Suprapubic skin (tissue), 3 donors: ENCODE data around the gene NFX1.

Source experiments
- CTCF ChIP-seq, 2 donors: fragments of 200-600 bp in 1 of 2; fragments of 450-650 bp in 1 of 2; sonication (generic) in 1 of 2; IDR thresholded peaks; one replicate each; pipeline ENCODE4 v1.5.1; 2016 to 2019; ENCODE audit warnings: antibody characterized with exemption in 2 of 2, mild to moderate bottlenecking in 1 of 2, moderate library complexity in 1 of 2
- POLR2AphosphoS5 ChIP-seq, 3 donors: sonication (generic); formaldehyde crosslinking; IDR thresholded peaks; one replicate each; pipeline ENCODE4 v1.6.1; 2017; ENCODE audit warnings: antibody characterized with exemption in 3 of 3

GRCh38 chr9:33408087-33408486, 117.8 kb downstream of the NFX1 start:
- TF ChIP-seq CTCF (IDR thresholded peaks at IDR 0.05) (no peak), POLR2AphosphoS5 (IDR thresholded peaks at IDR 0.05) (no peak)
